Stimulated activated CD4-positive, alpha-beta T cell treated with anti-CD3 and anti-CD28 coated beads, Interleukin-15, amount 100 ng/mL, for 1 hour (primary cell): ENCODE results near the gene RPS6KA5.
"Not testable (repeated sequence)": the region's sequence is repeated elsewhere in the genome, so short reads cannot be mapped to it uniquely, and the experiment has no call there.

ENCODE experiments used
- DNase-seq, 2 donors: peaks; one replicate each; pipeline ENCODE4 v3.0.0-alpha.2; 2020; ENCODE audit warnings: low read depth in 1 of 2, low spot score in 1 of 2

RPS6KA5 gene

GRCh38 chr14:90839024-90839888 is 221.2 kb downstream of the RPS6KA5 start:
- DNase-seq, result no peak

GRCh38 chr14:90838531-90838930 is 221.9 kb downstream of the RPS6KA5 start:
- not testable (repeated sequence) for DNase-seq

DNA sequence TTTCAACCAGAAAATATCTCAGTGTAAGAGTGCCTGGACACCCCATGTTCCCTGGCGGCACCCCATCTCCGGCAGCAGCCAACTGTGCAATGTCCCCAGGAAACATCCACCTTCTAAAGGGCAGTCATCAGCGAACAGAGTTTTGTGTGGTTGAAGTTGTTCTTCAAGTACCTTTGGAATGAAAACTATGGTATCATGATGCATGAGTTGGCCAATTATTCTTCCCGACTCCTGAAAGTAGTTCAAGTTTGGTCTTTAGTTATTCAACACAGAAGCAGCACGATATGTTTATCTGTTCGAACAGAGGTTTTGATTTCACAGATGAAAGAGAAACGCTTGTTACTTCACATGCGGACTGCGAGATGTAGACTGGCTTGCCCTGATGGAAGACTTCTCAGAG is 223.1 kb downstream of the RPS6KA5 start:
- DNase-seq, result no peak

DNA sequence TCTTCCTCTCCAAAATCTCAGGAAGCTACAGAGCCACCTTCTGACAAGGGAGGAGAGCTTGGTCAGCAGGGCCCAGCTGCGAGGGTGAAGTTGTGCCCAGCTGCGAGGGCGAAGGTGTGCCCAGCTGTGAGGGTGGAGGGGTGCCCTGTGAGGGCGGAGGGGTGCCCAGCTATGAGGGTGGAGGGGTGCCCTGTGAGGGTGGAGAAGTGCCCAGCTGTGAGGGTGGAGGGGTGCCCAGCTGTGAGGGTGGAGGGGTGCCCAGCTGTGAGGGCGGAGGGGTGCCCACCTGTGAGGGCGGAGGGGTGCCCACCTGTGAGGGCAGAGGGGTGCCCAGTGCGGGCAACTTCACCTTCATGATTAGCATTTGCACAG is 223.8 kb downstream of the RPS6KA5 start:
- DNase-seq, result no peak

- no peak for DNase-seq
These were observed 228.6 kb downstream of the RPS6KA5 start for GRCh38 chr14:90831821-90832220.

- no peak for DNase-seq
These were observed 229.3 kb downstream of the RPS6KA5 start for GRCh38 chr14:90830931-90831701.

- no peak for DNase-seq
These were observed 230.8 kb downstream of the RPS6KA5 start for GRCh38 chr14:90829677-90830076.

DNA sequence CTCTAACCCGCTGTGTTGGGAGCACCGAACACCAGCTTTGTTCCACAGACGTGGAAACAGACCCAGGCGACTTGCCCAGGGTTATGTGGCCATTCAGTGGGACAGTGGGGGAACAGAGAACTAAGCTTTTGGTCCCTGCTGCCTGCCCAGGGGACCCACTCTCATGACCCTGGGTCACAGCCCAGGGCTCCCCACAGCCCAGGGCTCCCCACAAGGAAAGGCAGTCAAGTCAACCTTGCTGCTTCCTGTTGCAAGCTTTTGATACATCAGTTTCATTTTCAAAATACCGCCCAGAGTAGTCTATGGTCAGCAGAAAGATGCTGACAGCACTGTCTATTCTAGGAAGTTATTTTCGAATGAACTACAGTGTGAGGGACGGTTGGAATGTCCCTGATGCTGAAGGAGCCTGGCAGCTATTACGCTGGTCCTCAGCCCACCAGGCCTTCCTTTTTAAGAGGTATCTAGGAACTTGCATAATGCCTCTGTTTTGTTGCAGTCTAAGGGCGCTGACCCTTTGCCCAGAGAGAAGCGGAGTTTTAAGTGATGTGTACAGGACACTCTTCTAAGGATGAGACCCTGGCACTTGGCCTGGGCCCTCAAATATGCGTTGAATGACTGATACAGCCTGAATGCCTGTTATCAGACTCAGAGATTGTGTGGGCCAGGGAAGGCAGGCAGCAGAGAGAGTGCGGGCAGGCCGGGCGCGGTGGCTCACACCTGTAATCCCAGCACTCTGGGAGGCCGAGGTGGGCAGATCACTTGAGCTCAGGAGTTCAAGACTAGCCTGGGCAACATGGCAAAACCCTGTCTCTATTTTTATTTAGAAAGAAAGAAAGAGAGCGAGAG is 231.6 kb downstream of the RPS6KA5 start:
- no peak for DNase-seq

DNA sequence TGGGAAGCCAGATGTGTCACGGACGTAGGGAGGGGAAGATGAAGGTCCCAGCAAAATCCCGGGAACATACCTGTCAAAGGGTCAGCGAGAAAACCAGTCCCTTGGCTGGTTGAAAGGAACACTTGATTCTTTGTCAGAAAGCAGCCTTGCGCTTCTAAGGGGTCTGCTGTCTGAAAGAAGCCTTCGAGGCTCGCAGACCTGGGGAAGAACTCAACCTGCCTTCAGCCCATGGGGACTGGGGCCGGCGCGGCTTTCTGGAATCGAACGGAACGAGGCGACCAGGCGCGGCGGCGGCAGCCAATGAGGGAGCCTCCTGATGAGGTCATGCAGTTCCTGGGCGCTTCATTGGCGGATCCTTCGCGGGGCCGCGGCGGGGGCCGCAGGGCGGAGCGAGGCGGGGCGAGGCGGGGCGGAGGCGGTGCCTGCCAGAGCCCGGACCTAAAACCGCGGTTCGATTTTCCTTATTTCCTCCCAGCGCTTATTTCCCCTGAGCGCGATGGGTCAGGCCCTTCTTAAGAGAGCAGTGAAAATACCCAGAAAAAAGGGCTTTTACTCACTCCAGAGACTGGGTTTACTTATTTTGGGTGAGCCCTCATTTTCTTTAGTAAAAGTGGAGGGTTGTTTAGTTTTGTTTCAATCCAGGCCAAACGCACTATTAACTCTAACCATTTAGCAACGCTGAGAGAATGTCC is 232.4 kb downstream of the RPS6KA5 start:
- DNase-seq, result peak; percentile 81 to 90

DNA sequence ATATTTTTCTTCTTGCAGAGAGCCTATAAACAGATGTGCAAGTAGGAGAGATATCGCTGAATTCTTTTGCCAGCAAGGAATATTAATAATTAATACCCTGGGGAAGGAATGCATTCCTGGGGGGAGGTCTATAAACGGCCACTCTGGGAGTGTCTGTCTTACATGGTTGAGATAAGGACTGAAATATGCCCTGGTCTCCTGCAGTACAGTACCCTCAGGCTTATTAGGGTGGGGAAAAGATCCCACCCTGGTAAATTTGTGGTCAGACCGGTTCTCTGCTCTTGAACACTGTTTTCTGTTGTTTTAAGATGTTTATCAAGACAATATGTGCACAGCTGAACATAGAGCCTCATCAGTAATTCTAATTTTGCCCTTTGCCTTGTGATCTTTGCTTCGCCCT is 236.9 kb downstream of the RPS6KA5 start:
- not testable (repeated sequence) for DNase-seq

DNA sequence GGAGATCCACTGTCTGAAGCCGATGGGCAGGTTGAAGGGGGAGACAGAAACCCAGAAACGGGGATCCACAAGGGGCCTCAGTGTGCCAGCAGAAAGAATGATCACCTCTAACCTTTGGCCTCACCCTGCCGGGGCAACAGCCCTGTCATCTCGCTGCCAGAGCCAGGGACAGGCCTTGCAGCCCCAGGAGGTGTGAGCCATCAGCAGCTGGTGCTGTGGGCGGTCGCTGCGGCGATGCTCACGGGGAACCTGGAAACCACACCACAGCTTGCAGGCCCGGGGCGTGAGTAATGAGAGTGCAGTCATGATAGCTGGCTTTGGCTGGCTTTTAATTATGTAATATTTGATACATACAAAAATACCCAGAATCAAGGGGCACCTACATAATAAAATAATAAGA is 239.5 kb downstream of the RPS6KA5 start:
- peak; percentile 39 to 59 for DNase-seq

- no peak for DNase-seq
These were observed 240.6 kb downstream of the RPS6KA5 start for GRCh38 chr14:90819734-90820393.

DNA sequence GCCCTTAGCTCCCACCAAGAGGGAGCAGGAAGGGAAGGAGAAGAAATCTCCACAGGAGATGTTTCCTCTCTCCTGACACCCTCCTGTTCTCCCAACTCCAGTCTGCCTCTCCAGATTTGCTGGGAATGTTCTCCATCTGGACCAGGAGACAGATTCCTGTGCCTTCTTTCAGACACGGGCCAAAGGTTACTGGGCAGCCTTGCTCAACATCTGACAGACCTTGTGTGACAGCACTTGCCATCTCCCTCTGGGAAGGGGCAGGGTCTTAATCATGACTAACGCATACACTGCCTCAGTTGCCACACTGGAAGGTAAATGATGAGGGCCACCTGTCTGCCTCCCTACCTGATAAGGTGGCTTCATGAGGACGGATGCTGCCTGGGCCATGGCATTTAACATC is 241.7 kb downstream of the RPS6KA5 start:
- DNase-seq, result no peak

- no peak for DNase-seq
These were observed 243.6 kb downstream of the RPS6KA5 start for GRCh38 chr14:90816681-90817436.

GRCh38 chr14:90815822-90816662 is 244.4 kb downstream of the RPS6KA5 start, which contains the start of gene TTC7B:
Gene TTC7B, minus strand, starts transcription at chr14:90816430. Its CDS starts 135 bp downstream, at chr14:90816295.
- DNase-seq, result peak in 1 of 2 donors; percentile 20

- no peak for DNase-seq
These were observed 244.9 kb downstream of the RPS6KA5 start for GRCh38 chr14:90815572-90815821.

- no peak for DNase-seq
These were observed 245.5 kb downstream of the RPS6KA5 start for GRCh38 chr14:90814806-90815571.

DNA sequence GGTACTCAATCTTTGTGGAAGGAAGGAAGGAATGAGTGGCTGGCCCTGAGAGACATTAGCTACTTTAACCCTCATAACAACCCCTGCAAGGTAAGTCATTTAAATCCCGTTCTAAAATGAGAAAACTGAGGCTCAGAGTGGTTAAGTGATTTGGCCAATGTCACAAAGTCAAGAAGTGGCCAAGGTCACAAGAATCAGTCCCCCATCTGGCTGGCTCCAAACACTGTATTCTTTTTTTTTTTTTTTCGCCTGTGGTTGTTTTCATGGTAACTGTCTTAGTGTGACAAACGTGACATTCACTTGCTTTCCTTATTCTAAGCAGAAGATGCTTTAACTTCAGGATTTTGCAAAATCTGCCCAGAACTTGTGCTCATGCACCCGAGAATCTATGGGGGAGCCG is 247.0 kb downstream of the RPS6KA5 start:
- no peak for DNase-seq
